T-helper 22 cell (primary cell): ENCODE results near the gene PRDM16.

ENCODE experiments used
- DNase-seq: peaks from one replicate; pipeline ENCODE4 v3.0.0-alpha.2; 2020; ENCODE audit warnings: low read depth

The PRDM16 gene

GRCh38 chr1:3356827-3357460, 287.9 kb downstream of the PRDM16 start:
- DNase-seq, result no peak

- no peak for DNase-seq
Measured at GRCh38 chr1:3357526-3358297, 288.7 kb downstream of the PRDM16 start.

GRCh38 chr1:3359351-3359750, 290.3 kb downstream of the PRDM16 start:
- DNase-seq, result no peak

GRCh38 chr1:3359756-3360440, 290.9 kb downstream of the PRDM16 start:
- no peak for DNase-seq

- no peak for DNase-seq
Measured at GRCh38 chr1:3360646-3361257, 291.7 kb downstream of the PRDM16 start.

GRCh38 chr1:3363023-3363422, 294.0 kb downstream of the PRDM16 start:
- DNase-seq, result no peak

GRCh38 chr1:3363756-3364155, 294.8 kb downstream of the PRDM16 start:
- DNase-seq, result no peak

- no peak for DNase-seq
Measured at GRCh38 chr1:3364551-3364950, 295.5 kb downstream of the PRDM16 start.

- no peak for DNase-seq
Measured at GRCh38 chr1:3364983-3365382, 296.0 kb downstream of the PRDM16 start.

GRCh38 chr1:3365523-3366125, 296.6 kb downstream of the PRDM16 start:
- DNase-seq, result no peak

GRCh38 chr1:3366126-3367051, 297.4 kb downstream of the PRDM16 start:
- DNase-seq, result no peak

GRCh38 chr1:3367376-3367775, 298.4 kb downstream of the PRDM16 start:
- no peak for DNase-seq

- no peak for DNase-seq
Measured at GRCh38 chr1:3368059-3368458, 299.1 kb downstream of the PRDM16 start.

- DNase-seq, result no peak
Measured at GRCh38 chr1:3368711-3369445, 299.9 kb downstream of the PRDM16 start.

- DNase-seq, result no peak
Measured at GRCh38 chr1:3369446-3370076, 300.6 kb downstream of the PRDM16 start.

- DNase-seq, result no peak
Measured at GRCh38 chr1:3370856-3371703, 302.1 kb downstream of the PRDM16 start.

- no peak for DNase-seq
Measured at GRCh38 chr1:3372317-3372716, 303.3 kb downstream of the PRDM16 start.

GRCh38 chr1:3373175-3373574, 304.2 kb downstream of the PRDM16 start:
- no peak for DNase-seq
